GM12874 (cell line): Measurements from ENCODE around the gene GNB1.

Source experiments
- CTCF ChIP-seq: IDR thresholded peaks from 2 replicates; pipeline ENCODE4 v1.5.1; 2011; ENCODE audit warnings: low read depth, mild to moderate bottlenecking, control low read depth, low read length, moderate library complexity; ENCODE audit not compliant: insufficient read depth

Gene GNB1

DNA sequence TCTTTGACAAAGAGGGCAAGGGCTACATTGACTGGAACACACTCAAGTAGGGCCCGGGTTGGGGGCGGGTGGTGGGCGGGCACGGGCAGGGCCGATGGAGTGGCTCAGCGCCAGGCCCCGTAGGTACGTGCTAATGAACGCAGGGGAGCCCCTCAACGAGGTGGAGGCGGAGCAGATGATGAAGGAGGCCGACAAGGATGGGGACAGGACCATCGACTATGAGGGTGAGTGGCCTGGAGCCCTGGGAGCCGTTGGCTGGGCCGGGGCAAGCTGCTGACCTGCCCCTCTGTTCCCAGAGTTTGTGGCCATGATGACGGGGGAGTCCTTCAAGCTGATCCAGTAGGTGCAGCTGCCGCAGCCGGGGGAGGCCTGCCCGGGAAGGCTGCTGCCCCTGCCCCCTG lies 26.0 kb upstream of the GNB1 start:
- TF ChIP-seq CTCF, result no peak

DNA sequence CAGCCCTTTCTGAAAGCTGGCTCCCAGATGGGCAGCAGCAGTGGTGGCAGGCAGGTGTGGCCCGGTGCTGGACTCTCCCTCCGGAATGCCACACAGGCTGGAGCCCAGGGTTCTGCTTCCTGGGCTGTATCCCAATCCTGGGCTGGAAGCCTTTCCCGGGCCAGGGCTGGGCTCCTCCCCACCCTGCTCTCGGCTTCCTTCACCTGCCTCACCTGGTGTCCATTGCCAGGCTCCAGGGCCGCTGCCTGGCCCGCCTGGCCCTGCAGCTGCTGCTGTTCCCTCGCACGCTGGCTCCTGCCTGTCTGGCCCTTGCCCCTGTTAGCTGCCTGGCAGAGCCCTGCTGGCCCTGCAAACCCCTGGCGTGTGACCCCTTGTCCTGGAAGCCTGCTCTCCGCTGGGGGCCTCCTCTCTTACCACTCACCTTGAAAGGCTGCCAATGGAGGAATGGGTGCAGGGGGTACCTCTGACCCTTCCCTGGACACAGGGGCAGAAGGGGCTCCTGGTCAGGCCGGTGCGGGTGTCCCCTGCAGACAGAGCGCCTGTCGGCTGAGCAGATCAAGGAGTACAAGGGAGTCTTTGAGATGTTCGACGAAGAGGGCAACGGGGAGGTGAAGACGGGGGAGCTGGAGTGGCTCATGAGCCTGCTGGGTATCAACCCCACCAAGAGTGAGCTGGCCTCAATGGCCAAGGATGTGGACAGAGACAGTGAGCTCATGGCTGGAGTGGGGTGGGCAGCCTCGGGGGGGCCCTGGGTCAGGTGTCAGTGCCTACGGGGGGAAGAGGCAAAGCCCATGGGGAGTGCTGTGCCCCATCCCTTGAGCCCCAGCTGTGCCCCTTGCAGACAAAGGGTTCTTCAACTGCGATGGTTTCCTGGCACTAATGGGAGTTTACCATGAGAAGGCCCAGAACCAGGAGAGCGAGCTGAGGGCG lies 25.3 kb upstream of the GNB1 start:
- TF ChIP-seq CTCF, result no peak

DNA sequence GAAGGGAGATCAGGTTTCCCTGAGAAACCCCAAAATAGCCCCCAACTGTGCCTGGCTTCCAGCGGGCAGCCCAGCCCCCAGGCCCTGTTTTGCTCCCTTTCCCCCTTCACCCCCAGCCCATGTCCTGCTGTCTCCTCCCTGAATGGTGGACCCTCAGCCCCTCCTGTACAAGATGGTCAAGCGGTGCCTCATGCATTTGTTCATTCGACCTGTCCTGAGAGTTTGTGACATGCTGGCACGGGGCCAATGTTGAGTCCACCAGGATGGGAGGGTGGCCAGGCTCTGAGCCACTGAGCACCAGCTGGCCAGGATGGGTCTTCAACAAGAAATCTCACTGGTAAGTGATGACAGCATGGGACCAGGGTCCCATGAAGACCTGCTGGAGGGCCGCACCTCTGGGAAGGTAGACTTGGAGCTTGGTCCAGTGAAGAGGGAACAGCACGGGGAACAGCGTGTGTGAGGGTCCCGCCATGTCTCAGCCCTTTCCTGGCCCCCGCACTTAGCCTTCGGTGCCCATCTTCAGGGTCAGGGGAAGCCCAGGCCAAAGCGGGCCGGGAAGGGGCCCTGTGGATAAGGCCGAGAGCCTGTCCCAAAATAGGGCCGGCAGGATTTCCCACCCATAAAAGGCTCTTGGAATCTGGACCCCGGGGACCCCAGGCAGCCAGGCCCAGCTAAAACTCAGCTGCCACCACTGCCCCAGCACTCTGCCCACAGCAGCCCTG lies 24.2 kb upstream of the GNB1 start, which contains the start of gene CALML6:
Gene CALML6 (plus strand): TSS at position 290 of the 722 bp plus-strand sequence. CDS start 21 bp downstream, at position 311.
- TF ChIP-seq CTCF, result no peak

GRCh38 chr1:1914101-1914970 lies 23.4 kb upstream of the GNB1 start:
- no peak for TF ChIP-seq CTCF

- TF ChIP-seq CTCF, result no peak
Measured at GRCh38 chr1:1911350-1912041, 20.6 kb upstream of the GNB1 start.

GRCh38 chr1:1910651-1911331 lies 19.9 kb upstream of the GNB1 start:
- no peak for TF ChIP-seq CTCF
